ENCODE measurements around the gene CACNA1S. TPM values are rescaled to one million over a fixed set of nuclear protein-coding genes. Genes with fewer than 3 reads are reported as not detected.

Gene CACNA1S
- under 0.01 TPM for total RNA-seq

GRCh38 chr1:201112173-201112731, at the start of gene CACNA1S:
CACNA1S (minus strand) TSS chr1:201112426; CDS start chr1:201112339, 87 bp downstream.

DNA sequence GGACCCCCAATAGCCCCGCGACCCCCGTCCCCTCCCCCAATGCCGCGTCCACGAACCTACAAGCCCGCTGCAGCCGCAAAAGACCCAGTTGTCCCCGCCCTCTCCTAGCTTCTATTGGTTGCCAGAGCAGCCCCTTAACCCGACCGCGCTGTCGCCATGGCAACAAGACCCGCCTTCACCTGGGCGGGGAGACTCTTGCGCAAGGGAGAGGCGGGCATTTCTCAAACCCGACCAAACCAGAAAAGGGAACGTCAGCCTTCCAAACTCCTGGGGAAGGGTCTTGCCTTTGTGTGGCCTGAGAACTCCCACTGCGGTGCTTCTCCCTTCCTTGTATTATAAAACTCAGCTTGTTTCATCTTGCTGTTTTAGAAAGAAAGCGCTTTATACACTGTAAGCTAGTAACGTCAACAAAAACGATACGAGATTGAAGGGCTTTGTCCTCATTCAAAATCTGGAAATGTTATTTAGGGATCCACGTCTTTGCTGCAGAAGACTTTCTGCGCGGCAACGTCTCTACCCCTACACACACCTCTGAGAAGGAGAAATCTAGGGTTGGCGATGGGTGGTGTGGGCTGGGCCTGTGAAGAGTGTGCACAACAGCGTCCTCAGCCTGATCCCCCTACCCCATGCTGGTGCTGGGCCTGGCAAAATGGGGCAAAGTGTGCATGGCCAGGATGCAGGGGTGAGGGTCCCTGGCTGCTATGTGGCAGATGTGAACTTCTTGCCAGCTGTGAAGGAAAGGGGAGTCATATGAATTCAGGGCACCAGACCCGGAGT, 42.4 kb upstream of the CACNA1S start, which contains the start of gene TMEM9:
TMEM9 (minus strand) TSS at position 86 of the 777 bp plus-strand sequence. CDS start 551 bp downstream, outside the sequence.

GRCh38 chr1:201126832-201127754, 14.9 kb upstream of the CACNA1S start, which contains the start of gene ASCL5:
ASCL5 (minus strand) TSS chr1:201127184; CDS start chr1:201115372, 11,812 bp downstream.

GRCh38 chr1:201023517-201023902, 88.7 kb downstream of the CACNA1S start, which contains the start of gene KIF21B:
KIF21B (minus strand) TSS chr1:201023714; CDS start chr1:201023383, 331 bp downstream.

Other genes starting within 250 kb of the CACNA1S start
- 0.46 TPM for gene GPR25, start 239.4 kb downstream of the CACNA1S start, total RNA-seq
- 4.6 TPM for gene INAVA, start 217.5 kb downstream of the CACNA1S start, total RNA-seq
- gene KIF21B, start 88.7 kb downstream of the CACNA1S start, total RNA-seq, result 155 TPM
- gene ASCL5, start 14.8 kb upstream of the CACNA1S start, total RNA-seq, result 0.23 TPM
- gene TMEM9, start 42.0 kb upstream of the CACNA1S start, total RNA-seq, result 66.9 TPM
- gene IGFN1, start 78.4 kb upstream of the CACNA1S start, total RNA-seq, result under 0.01 TPM
- 0.92 TPM for gene PKP1, start 171.1 kb upstream of the CACNA1S start, total RNA-seq